Activated gamma-delta T cell treated with anti-CD3 and anti-CD28 coated beads, Interleukin-2, amount 50 U/mL, for 16 hours (primary cell): ENCODE results near the gene PALS2.
A peak's percentile ranks its signal among the peaks of the same experiment; 100 is the strongest.

Experiments used
- DNase-seq: peaks from one replicate; pipeline ENCODE4 v3.0.0-alpha.2; 2020; ENCODE audit warnings: low read depth

The PALS2 gene

GRCh38 chr7:24572997-24573553 lies at the start of gene PALS2:
TSS of gene PALS2 (plus strand) at chr7:24573452. CDS start at chr7:24623668, 50,216 bp downstream.
- peak; percentile 58 for DNase-seq

GRCh38 chr7:24531255-24531654 lies 42.0 kb upstream of the PALS2 start:
- no peak for DNase-seq

GRCh38 chr7:24536682-24537081 lies 36.6 kb upstream of the PALS2 start:
- no peak for DNase-seq

- no peak for DNase-seq
Observed at GRCh38 chr7:24540956-24541355, 32.3 kb upstream of the PALS2 start.

- DNase-seq, result no peak
Observed at GRCh38 chr7:24545215-24545614, 28.0 kb upstream of the PALS2 start.

- no peak for DNase-seq
Observed at GRCh38 chr7:24548390-24548789, 24.9 kb upstream of the PALS2 start.

- no peak for DNase-seq
Observed at GRCh38 chr7:24549991-24550390, 23.3 kb upstream of the PALS2 start.

- no peak for DNase-seq
Observed at GRCh38 chr7:24555184-24555583, 18.1 kb upstream of the PALS2 start.

- DNase-seq, result no peak
Observed at GRCh38 chr7:24555719-24556118, 17.5 kb upstream of the PALS2 start.

- no peak for DNase-seq
Observed at GRCh38 chr7:24560772-24561171, 12.5 kb upstream of the PALS2 start.

- no peak for DNase-seq
Observed at GRCh38 chr7:24566274-24566673, 7.0 kb upstream of the PALS2 start.

GRCh38 chr7:24570983-24571382 lies 2.3 kb upstream of the PALS2 start:
- no peak for DNase-seq

- no peak for DNase-seq
Observed at GRCh38 chr7:24572016-24572392, 1.2 kb upstream of the PALS2 start.

GRCh38 chr7:24572393-24572996 lies 757 bp upstream of the PALS2 start:
- peak; percentile 7 for DNase-seq

- DNase-seq, result no peak
Observed at GRCh38 chr7:24573554-24574338, 494 bp downstream of the PALS2 start.

GRCh38 chr7:24574386-24574785 lies 1.1 kb downstream of the PALS2 start:
- no peak for DNase-seq

GRCh38 chr7:24574950-24575349 lies 1.7 kb downstream of the PALS2 start:
- DNase-seq, result no peak

- no peak for DNase-seq
Observed at GRCh38 chr7:24576171-24577025, 3.1 kb downstream of the PALS2 start.

- DNase-seq, result no peak
Observed at GRCh38 chr7:24578052-24578451, 4.8 kb downstream of the PALS2 start.

GRCh38 chr7:24580283-24580946 lies 7.2 kb downstream of the PALS2 start:
- DNase-seq, result no peak

GRCh38 chr7:24582166-24582565 lies 8.9 kb downstream of the PALS2 start:
- no peak for DNase-seq

- peak; percentile 24 for DNase-seq
Observed at GRCh38 chr7:24587853-24588252, 14.6 kb downstream of the PALS2 start.
